DMS53 treated with DMSO at 0.1 percent for 48 hours (cell line): Measurements from ENCODE around the gene CDK19.
"Not testable (repeated sequence)": the region's sequence is repeated elsewhere in the genome, so short reads cannot be mapped to it uniquely, and the experiment has no call there.

Experiments used
- DNase-seq: peaks from one replicate; lab custom pipeline; 2025; ENCODE audit not compliant: unreplicated experiment; lab: John Stamatoyannopoulos, UW

CDK19 gene

DNA sequence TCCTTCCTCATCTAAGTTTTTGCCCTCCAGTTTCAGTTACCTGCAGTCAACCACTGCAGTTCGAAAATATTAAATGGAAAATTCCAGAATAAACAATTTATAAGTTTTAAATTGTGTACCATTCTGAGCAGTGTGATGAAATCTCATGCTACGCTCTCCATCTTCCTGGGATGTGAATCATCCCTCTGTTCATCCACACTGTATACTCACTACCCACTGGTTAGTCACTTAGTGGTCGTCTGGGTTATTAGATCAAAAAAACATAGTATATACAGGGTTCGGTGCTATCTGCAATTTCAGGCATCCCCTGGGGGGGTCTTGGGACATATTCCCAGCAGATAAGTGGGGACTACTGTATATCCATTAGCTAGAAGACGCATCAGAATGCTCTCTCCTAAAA is 186.9 kb downstream of the CDK19 start:
- DNase-seq: no peak

DNA sequence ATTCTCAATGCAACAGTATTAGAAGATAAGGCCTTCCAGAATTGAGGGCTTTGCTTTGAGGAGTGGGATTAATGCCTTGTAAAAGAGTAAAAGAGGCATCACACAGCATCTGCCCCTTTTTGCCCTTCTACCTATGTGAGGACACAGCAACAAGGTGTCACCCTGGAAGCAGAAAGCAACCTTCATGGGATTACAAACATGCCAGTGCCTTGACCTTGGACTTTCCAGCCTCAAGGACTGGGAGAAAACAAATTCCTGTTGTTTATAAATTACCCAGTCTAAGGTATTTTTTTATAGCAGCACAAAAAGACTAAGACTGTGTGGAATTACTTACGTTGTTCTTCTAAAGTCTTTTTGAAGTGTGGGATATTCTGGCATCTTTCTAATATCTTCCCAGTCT is 188.8 kb downstream of the CDK19 start:
- no peak for DNase-seq

DNA sequence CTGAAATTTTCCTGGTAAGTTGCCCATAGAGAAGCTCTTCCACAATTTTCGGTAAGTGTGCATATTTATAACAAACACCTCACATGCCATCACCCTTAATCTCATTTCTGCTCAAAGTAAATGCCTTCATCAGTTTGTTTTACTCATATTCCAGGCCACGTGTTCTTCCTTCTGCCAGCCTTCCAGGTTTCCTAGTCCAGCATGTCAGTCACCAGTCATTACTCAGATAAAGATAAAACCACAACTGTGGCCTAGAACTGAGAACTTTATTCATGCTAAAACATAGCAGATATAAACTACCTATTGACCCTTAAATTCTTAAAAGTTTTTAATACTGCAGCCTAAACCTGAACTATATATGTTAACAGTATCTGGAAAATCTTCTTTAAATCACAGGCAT is 189.4 kb downstream of the CDK19 start:
- DNase-seq: no peak

DNA sequence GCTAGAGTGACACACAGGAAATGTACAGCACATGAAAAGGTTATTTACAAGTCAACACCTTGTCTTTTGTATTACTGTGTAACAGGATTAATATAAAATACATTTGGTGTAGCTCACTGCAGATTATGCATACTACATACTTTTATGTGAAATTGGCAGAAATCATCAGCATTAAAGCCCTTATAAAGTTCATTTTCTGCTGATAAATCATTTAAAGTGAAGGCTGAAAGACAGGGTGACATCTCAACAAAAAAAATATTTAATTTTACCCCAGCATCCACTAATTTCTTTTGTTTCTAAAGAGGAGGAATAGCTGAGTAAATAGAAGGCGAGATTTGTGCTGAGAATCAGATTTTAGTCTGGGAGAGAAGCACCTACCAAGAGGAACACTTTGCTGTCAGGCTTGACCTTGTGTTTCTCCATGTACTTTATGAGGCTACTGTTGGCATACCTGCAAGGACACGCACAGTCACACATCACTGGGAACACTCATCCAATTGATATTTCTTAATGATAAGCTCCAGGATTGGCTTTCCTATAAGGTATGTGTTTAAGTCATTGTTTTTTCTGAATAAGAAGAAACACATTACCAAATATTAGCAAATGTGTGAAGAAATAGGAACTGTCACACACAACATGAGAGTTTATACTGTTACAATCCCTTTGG is 192.2 kb downstream of the CDK19 start:
- no peak for DNase-seq

DNA sequence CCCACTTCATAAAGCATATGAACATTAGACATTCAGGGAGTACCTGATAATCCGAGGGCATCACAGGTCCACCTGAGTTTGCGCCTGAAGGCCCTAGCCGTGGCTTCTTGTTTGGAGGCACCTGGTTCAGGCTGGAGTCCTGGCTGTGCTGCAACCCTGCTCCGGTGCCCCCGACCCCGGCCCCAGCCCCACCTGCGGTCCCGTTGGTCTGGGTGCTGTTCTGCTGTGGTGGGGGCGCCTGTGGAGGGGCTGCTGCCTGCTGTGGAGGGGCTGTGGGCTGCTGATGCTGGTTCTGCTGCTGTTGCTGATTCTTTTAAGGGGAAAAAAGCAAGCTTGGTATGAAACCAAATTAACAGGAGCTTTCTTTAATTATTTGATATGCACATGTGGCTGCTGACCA is 194.2 kb downstream of the CDK19 start:
- no peak for DNase-seq

DNA sequence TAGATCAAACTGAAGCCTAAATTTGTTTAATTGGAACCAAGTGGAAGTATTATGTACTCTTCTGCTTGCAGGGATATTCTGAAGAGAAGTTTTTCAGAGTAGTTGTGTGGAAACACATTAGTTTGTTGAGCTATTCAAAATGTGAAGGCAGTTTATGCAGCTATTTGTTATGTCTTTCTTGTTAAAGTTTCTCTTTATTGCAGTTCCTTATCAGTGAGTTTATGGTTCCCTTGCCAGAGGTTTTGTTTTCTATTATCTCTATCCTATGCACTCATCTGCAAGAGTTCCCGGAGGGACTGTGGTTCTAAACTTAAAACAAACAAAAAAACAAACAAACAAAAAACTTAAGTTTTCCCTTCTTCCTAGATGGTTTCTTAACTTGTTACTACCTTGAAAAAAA is 195.2 kb downstream of the CDK19 start:
- DNase-seq: no peak

DNA sequence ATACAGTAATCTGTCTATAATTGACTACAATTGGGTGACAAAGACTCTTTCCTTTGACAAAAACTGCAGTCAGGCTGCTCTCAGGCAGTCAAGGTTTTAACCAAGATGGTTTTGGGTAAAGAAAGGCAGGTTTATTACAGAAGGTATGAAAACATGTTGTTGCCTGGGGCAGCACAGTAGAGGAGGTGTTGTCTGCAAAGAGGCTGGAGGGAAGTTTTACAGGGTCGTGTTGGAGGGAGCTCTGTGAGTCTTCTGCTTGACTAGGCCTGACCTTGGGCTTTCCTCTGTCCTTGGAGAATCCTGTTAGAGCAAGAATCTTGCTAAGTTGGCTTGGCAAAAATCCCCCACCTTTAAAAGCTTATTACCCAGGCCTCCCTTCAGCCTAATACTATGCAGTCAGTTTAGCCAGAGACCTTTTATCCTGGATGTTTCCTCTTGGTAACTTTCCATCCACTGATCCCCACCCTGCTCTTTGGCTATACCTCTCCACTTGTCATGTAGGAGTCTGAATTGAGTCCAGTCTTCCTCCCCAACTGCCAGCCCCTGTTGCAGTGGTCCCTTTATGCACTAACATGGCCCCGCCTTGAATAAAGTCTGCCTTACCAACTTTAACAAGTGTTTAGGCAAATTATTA is 195.9 kb downstream of the CDK19 start:
- no peak for DNase-seq

DNA sequence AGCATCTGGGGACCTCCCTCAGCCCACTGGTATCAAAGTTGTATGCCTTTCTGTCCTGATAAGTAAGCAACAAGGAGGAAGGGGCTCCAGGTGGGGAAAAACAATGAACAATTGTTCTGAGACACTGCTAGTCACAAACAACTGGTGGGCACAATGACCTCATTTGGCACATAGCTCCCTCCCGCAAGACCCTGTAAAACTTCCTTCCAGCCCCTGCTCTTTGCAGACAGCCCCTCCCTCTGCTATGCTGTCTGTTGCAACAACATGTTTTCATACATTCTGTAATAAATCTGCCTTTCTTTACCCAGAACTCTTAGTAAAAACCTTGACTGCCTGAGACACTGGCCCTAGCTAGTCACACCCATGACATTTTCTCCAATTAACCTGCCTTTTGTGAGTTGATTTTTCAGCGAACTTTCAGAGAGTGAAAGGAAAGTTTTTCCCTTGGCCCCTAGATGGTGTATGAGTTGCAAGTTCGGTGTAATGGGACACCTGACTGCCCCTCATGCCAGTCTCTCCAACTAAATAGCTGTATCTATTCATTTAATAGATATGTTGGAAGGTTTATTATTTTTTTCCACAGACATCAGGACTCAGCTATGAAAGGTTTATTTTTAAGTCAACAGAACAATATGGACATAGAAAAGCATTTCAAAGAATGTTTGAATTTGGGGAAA is 196.5 kb downstream of the CDK19 start:
- DNase-seq: no peak

DNA sequence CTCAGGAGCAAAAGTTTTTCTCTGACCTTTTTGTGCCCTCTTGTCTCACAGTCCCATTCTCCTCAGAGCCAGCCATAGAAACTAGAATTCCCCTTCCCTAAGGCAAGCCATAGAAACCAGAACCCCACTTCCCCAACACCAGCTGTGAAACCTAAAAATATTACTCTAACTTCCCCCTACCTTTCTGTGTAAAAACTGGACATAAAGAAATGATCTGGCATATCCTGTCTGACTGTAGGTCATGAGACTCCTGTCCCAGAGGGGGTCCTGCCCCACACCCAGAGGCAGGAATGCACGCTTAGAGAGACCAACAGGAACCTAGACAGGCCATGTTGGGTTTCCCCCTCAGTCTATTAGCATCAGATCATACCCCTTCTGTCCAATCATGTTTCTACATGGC is 198.2 kb downstream of the CDK19 start:
- DNase-seq: no peak

DNA sequence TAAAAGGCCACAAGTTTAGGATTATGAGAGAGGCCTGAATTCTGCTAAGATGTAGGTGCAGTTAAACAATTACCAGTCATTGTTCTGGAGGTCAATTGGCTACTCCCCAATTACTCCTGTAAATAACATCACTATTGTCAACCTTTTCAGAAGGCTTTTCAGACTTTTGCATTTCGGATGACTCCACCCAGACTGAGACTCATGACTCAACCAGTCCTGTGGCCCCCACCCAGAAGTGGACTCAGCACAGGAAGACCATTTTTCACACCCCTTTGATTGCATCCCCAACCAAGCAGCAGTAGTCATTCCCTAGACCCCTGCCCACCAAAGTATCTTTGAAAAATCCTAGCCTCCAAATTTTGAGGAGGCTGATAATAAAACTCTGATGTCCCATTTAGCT is 199.5 kb downstream of the CDK19 start:
- DNase-seq: no peak

DNA sequence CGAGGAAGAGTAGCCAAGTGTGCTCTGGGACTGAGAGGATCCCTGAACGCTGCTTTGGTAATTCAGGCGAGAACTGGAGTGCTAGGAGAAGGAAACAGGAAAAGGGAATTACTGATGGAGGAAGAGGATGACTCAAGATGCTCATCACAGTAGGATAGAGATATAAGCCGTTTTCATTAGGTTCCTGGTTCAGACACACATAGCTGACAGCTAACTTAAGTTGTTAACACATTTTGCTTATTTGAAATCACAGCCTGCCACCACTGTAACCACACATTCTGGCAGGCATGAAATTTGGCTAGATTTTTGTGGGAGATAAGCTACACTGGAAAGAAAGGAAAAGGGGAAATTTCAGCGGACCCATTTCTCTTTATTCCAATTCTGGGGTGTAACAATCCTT is 200.7 kb downstream of the CDK19 start:
- no peak for DNase-seq

DNA sequence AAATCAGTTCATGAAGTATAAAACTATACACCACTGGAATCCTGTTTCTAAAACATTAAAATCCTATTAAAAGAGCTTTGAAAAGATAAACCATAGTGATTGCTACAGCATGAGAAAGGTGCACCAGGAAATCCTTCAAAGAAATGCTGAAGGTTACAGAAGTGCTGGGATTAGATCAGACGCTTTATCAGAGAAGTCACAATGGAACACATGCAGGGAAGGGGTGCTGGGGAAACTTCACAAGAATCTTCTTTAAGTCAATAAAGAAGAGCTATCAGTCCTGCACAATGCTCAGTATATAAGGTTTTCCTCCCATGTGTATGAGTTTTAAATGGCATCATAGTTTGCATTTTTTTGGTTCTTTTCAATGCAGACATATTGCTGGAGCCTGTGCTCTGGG is 201.2 kb downstream of the CDK19 start:
- DNase-seq: no peak

DNA sequence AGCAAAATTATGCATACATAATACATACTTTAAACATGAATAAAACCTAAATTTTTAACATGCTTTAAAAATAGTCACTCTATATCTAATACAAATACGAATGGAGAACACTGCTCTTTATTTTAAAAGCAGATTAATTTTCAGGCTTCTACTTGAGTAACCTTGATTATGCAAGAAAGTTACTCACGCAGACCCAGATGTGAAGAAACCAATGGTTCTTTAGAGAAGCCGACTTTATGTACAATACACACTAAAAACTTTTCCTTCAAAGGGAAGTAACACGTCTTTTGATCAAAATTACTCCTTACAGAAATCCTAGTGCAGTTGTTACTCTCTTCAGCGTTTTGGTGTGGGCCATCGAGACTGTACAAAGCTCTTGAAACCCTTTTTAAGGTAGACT is 201.9 kb downstream of the CDK19 start:
- no peak for DNase-seq

DNA sequence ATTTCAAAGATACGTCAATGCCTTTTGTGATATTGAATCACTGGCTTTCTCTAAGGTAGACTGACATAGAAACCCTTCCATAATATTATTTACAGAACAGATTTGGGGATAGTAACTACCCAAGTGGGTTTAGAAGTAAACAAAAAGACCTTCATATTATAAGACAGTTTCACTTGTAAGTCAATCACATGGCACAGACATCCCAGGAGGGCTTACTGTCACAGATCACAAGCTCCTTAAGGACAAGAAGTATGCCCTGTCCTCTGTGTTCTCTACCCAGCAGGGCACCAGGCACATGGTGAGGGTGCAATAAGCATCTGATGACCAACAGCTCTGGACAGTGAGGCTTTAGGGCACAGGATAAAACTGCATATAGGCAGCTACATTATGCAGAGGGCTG is 203.0 kb downstream of the CDK19 start:
- no peak for DNase-seq

DNA sequence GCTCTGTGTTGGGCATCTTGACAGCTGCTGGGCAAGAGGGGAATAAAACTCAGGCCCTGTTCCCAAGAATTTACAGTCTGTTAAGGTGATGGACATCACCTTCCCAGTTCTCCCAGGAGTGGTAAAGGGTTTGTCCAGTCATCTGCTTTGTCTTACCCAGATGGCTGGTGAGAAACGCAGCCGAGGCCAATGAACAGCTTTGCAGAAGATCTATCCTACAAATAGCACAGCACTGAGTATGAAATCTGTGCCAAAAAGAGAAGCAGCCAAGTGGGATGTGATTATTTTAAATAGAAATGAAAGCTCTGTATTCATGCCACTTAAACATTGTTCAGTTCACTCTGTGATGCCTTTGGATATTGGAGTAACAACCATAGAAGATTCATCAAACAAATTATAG is 206.2 kb downstream of the CDK19 start:
- DNase-seq: no peak

DNA sequence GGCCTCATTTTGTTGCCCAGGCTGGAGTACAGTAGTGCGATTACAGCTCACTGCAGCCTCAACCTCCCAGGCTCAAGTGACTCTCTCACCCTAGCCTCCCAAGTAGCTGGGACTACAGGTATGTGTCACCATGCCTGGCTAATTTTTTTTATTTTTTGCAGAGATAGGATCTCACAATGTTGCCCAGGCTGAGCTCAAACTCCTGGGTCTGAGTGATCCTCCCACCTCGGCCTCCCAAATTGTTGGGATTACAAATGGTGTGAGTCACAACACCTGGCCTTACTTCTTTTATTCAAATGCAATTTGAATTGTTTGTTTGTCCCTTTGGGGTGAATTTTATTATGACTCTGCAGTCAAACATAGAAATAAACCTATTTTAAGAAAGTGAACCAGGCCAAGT is 207.1 kb downstream of the CDK19 start:
- no peak for DNase-seq

DNA sequence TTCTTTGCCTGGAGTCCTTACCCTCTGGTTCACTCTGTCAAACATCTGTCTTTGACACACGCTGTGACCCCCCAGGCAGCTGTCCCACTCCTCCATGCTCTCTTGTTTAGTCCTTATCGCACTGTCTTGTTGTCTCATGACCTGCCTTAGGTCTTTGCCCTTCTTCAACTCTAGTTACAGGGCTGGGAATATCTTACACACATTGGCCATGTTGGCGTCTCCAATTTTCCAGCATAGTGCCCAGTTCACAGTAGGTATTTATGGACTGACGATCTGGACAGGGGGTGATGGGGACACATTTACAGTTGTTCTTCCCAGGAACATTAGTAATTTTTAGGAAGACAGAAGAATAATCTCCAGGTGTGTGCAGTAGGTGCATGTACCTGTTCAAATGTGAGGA is 209.1 kb downstream of the CDK19 start:
- no peak for DNase-seq

DNA sequence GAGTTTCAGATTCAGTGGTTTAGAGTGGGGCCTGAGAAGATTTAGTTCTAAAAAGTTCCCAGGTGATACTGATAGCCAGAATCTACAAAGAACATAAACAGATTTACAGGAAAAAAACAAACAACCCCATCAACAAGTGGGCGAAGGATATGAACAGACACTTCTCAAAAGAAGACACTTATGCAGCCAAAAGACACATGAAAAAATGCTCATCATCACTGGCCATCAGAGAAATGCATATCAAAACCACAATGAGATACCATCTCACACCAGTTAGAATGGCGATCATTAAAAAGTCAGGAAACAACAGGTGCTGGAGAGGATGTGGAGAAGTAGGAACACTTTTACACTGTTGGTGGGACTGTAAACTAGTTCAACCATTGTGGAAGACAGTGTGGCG is 214.6 kb downstream of the CDK19 start:
- DNase-seq: not testable (repeated sequence)

DNA sequence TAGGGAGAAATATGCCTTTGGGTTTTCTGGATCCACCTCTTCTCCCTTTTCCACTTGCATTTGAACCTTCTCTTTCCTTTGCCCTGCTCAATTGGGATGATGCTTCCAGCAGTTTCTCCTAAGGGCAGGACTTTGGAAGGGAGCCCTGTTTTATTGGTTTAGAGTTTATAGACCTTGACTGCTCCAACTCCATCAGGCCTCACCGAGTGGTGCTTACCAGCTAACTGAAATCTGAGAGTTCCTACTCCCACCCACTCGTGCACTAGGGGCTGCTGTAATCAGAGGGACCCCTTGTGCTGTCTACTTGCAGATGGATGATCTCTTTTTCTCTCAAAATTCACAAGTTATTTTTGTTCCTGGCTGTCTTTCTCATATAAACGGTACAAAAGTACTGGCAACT is 217.5 kb downstream of the CDK19 start:
- DNase-seq: no peak

DNA sequence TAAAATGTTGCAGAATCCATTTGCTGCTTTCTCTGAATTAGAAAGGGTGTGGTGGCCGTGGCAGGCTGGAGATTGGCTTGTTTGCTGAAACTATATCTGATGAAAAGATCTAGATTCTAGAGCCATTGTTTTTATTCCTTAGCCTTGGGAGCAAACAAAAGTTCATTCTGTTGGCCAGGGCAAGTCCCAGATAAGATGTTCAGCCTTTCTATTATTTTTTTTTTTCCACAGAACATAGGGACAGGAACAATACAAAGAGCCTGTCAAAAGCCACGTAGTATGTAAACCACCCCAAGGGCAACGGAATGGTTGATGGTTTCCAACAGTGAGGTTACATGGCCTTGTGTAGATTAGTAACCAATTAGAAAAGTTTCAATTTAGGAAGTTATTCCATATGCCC is 218.9 kb downstream of the CDK19 start:
- no peak for DNase-seq

DNA sequence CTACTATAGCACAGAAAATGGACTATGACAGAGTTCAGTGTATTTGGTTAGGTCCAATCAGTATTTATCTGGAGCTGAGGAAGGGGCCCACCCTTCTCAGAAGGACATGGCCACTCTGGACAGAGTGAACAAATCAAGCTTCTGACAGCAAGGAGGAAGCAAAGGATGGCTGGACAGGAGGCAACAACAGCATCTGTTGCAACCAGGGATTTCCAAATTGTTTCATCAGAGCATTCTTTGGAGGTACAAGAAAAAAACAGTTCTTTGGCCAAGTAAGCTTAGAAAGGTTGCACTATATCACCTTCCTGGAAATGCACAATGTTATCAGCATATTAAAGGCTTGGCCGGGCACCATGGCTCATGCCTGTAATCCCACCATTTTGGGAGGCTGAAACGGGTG is 220.2 kb downstream of the CDK19 start:
- no peak for DNase-seq

DNA sequence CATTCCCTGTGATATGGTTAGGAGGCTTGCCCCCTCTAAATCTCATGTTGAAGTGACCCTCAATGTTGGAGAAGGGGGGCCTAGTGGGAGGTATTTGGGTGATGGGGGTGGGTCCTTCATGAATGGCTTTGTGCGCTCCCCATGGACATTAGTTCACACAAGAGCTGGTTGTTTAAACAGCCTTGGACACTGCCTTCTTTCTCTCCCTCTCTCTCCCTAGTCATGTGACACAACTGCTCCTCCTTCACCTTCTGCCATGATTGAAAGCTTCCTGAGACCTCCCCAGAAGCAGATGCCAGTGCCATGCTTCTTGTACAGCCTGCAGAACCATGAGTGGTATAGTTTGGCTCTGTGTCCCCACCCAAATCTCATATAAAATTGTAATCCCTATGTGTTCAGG is 221.6 kb downstream of the CDK19 start:
- DNase-seq: no peak

DNA sequence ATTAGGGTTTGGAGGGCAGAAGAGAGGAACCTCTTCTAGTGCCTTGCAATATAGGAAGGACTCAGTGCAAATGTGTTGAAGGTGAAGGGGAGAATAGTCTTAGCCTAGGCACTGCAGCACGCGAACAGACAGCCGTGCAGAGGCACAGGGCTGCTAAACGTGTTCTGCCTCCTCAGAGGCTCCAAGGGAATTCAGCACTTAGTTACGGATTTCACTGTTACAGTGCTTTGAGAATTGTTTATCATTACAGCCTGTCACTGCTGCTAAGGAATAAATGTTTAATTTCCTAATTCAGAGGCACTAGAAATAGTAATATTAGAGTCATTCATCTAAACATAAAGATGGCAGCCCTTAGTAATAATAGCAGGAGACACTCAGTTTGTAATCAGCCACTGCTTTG is 222.5 kb downstream of the CDK19 start:
- DNase-seq: no peak
